SK-N-SH treated with all-trans-retinoic acid at 6 μM for 48 hours (cell line): ENCODE measurements around the gene CAVIN2.

Experiments
- ARNTL ChIP-seq: fragments of 450-650 bp; formaldehyde crosslinking; IDR thresholded peaks from 2 replicates; pipeline ENCODE4 v1.5.0; 2020; ENCODE audit warnings: low read depth, mild to moderate bottlenecking, moderate library complexity, borderline replicate concordance
- OSR1 ChIP-seq: fragments of 250-450 bp; sonication (Bioruptor Pico); IDR thresholded peaks from 2 replicates; pipeline ENCODE4 v1.8.0; 2022; ENCODE audit warnings: moderate library complexity, mild to moderate bottlenecking, inconsistent platforms
- ZFP3 ChIP-seq: fragments of 250-450 bp; sonication (Bioruptor Pico); IDR thresholded peaks from 2 replicates; pipeline ENCODE4 v1.5.0; 2020; ENCODE audit warnings: mild to moderate bottlenecking, moderate library complexity
- ZFP30 ChIP-seq: fragments of 450-650 bp; formaldehyde crosslinking; IDR thresholded peaks from 2 replicates; pipeline ENCODE4 v1.5.0; 2022; ENCODE audit warnings: mild to moderate bottlenecking, moderate library complexity
- ZNF70 ChIP-seq: fragments of 450-650 bp; formaldehyde crosslinking; IDR thresholded peaks from 2 replicates; pipeline ENCODE4 v1.5.0; 2020; ENCODE audit warnings: mild to moderate bottlenecking, moderate library complexity
- TF ChIP-seq, protein P1 (sequence below): fragments of 250-450 bp; sonication (Bioruptor Pico); IDR thresholded peaks from 2 replicates; pipeline ENCODE4 v1.8.0; 2020; ENCODE audit warnings: mild to moderate bottlenecking, moderate library complexity, borderline replicate concordance
- TF ChIP-seq, protein P2 (sequence below): fragments of 250-450 bp; sonication (Bioruptor Pico); IDR thresholded peaks from 2 replicates; pipeline ENCODE4 v1.5.1; 2020; ENCODE audit warnings: low read depth, mild to moderate bottlenecking, moderate library complexity
- TF ChIP-seq, protein P3 (sequence below): fragments of 250-450 bp; sonication (Bioruptor Pico); IDR thresholded peaks from 2 replicates; pipeline ENCODE4 v1.5.1; 2021; ENCODE audit warnings: mild to moderate bottlenecking, moderate library complexity

DNA sequence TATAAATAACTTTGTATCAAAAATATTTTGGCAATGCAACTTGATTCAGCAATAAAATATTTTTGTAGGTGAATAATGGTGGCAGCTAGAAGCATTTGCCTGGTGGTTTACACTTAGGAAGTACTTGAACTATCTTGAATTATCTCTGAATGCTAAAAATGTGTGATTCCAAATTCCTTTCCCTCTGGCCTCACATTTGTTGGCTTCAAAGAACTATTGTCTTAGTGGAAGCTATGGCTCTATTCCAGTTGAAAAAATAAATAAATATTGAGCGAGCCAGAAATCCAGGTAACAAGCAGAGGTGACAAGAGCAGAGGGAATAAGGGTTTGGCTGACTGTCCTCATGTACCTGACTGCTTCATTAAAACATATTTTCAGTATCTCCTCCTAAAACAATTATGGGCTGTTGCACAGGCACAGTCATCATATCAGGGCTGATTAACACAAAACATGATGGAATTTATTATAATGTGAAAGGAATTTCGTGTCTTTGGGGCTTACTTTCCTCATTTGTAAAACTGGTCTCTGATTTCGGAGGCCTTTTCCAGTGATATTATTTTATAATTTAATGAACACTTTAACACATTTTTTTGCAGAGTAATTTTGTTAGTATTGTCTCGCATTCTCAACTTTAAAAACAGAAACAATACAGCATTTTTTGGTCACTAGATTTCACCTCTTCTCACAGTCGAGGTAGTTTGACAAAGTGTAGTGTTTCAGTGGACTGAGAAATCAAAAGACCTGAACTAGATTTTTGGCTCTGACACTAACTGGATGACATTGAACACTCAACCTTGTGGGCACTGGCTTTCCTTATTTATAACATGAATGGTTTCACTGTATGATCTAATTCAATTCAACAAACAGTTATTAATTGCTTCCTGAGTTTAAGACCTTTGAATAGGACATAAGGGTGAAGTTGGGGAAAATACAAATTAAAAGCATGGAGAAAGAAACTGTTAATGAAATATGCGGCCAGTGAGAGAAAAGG is 7.8 kb upstream of the CAVIN2 start:
- TF ChIP-seq OSR1 (CRISPR knock-in tag): no peak
- no peak for TF ChIP-seq ARNTL (CRISPR knock-in tag)
- TF ChIP-seq, protein P1, sequence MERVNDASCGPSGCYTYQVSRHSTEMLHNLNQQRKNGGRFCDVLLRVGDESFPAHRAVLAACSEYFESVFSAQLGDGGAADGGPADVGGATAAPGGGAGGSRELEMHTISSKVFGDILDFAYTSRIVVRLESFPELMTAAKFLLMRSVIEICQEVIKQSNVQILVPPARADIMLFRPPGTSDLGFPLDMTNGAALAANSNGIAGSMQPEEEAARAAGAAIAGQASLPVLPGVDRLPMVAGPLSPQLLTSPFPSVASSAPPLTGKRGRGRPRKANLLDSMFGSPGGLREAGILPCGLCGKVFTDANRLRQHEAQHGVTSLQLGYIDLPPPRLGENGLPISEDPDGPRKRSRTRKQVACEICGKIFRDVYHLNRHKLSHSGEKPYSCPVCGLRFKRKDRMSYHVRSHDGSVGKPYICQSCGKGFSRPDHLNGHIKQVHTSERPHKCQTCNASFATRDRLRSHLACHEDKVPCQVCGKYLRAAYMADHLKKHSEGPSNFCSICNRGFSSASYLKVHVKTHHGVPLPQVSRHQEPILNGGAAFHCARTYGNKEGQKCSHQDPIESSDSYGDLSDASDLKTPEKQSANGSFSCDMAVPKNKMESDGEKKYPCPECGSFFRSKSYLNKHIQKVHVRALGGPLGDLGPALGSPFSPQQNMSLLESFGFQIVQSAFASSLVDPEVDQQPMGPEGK: no peak
- TF ChIP-seq, protein P2, sequence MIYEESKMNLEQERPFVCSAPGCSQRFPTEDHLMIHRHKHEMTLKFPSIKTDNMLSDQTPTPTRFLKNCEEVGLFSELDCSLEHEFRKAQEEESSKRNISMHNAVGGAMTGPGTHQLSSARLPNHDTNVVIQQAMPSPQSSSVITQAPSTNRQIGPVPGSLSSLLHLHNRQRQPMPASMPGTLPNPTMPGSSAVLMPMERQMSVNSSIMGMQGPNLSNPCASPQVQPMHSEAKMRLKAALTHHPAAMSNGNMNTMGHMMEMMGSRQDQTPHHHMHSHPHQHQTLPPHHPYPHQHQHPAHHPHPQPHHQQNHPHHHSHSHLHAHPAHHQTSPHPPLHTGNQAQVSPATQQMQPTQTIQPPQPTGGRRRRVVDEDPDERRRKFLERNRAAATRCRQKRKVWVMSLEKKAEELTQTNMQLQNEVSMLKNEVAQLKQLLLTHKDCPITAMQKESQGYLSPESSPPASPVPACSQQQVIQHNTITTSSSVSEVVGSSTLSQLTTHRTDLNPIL (CRISPR knock-in tag): no peak
- no peak for TF ChIP-seq ZNF70 (CRISPR knock-in tag)
- TF ChIP-seq ZFP3: no peak
- TF ChIP-seq ZFP30 (CRISPR knock-in tag): no peak
- TF ChIP-seq, protein P3, sequence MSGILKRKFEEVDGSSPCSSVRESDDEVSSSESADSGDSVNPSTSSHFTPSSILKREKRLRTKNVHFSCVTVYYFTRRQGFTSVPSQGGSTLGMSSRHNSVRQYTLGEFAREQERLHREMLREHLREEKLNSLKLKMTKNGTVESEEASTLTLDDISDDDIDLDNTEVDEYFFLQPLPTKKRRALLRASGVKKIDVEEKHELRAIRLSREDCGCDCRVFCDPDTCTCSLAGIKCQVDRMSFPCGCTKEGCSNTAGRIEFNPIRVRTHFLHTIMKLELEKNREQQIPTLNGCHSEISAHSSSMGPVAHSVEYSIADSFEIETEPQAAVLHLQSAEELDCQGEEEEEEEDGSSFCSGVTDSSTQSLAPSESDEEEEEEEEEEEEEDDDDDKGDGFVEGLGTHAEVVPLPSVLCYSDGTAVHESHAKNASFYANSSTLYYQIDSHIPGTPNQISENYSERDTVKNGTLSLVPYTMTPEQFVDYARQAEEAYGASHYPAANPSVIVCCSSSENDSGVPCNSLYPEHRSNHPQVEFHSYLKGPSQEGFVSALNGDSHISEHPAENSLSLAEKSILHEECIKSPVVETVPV (CRISPR knock-in tag): no peak
